GM12878 (cell line): Measurements from ENCODE around the gene COA4.

Source experiments
- CTCF ChIP-seq, 3 experiments: IDR thresholded peaks in 2 of 3; conservative IDR thresholded peaks in 1 of 3; 2 replicates each; pipeline ENCODE4 v1.5.1; 2011; ENCODE audit warnings: low read depth in 3 of 3, low read length in 3 of 3, mild to moderate bottlenecking in 3 of 3, control low read depth in 2 of 3, moderate library complexity in 2 of 3, inconsistent platforms in 1 of 3, mixed read lengths in 1 of 3; ENCODE audit not compliant: control insufficient read depth in 2 of 3, insufficient read depth in 1 of 3; ENCODE audit errors: extremely low read depth in 1 of 3
- HDGF ChIP-seq: fragments of 450-650 bp; IDR thresholded peaks from 2 replicates; pipeline ENCODE4 v1.6.1; 2016; ENCODE audit warnings: antibody characterized with exemption
- STAT3 ChIP-seq: IDR thresholded peaks from 2 replicates; pipeline ENCODE4 v1.6.1; 2011; ENCODE audit warnings: low read depth, low read length, improper control_type of control experiment
- TAF1 ChIP-seq: IDR thresholded peaks from 2 replicates; pipeline ENCODE4 v1.6.1; 2011; ENCODE audit warnings: mild to moderate bottlenecking, low read depth, low read length, borderline replicate concordance

GRCh38 chr11:73870261-73870660, 6.4 kb downstream of the COA4 start:
- no peak for TF ChIP-seq CTCF (IDR thresholded peaks at IDR 0.05 in 2 of 3, conservative IDR thresholded peaks at IDR 0.05 in 1 of 3; ENCODE audit: control insufficient read depth in 2 of 3, extremely low read depth in 1 of 3, insufficient read depth in 1 of 3, low read depth in 3 of 3, low read length in 3 of 3)
- no peak for TF ChIP-seq TAF1
- no peak for TF ChIP-seq STAT3
- no peak for TF ChIP-seq HDGF
